Measurements from ENCODE around the gene TNFRSF25.
"Not testable (repeated sequence)": the region's sequence is repeated elsewhere in the genome, so short reads cannot be mapped to it uniquely, and the experiment has no call there.

The TNFRSF25 gene

GRCh38 chr1:6434186-6434585 lies 31.8 kb downstream of the TNFRSF25 start:
- Histone ChIP-seq H3K4me3 (ENCODE audit: low read length) (no peak overlapping the region), H3K4me1 (ENCODE audit: control insufficient read depth, insufficient read depth, low read length) (peaks cover 2% of the 10 kb centered on the region), H3K27me3 (replicated peaks; ENCODE audit: control insufficient read depth, insufficient read depth, low read length) (peaks cover 39% of the 10 kb centered on the region), H3K36me3 (ENCODE audit: control insufficient read depth, insufficient read depth, low read length, severe bottlenecking) (no peaks in the 10 kb centered on the region), H3K9me3 (ENCODE audit: control insufficient read depth, low read length) (no peaks in the 10 kb centered on the region), H3K9ac (ENCODE audit: low read length) (no peak overlapping the region)
- DNase-seq (ENCODE audit: low read depth) = no peak

GRCh38 chr1:6431645-6432579 lies 34.1 kb downstream of the TNFRSF25 start:
- H3K9me3 ChIP-seq (ENCODE audit: control insufficient read depth, low read length); DNase-seq (ENCODE audit: low read depth); H3K4me1 ChIP-seq (ENCODE audit: control insufficient read depth, insufficient read depth, low read length); H3K36me3 ChIP-seq (ENCODE audit: control insufficient read depth, insufficient read depth, low read length, severe bottlenecking); H3K4me3 ChIP-seq (ENCODE audit: low read length); H3K9ac ChIP-seq (ENCODE audit: low read length): not testable (repeated sequence)
- H3K27me3 ChIP-seq (replicated peaks; ENCODE audit: control insufficient read depth, insufficient read depth, low read length) = peaks cover 53% of the 10 kb centered on the region

GRCh38 chr1:6429660-6430411 lies 36.1 kb downstream of the TNFRSF25 start:
- H3K9ac ChIP-seq (ENCODE audit: low read length); H3K4me1 ChIP-seq (ENCODE audit: control insufficient read depth, insufficient read depth, low read length); H3K4me3 ChIP-seq (ENCODE audit: low read length); H3K36me3 ChIP-seq (ENCODE audit: control insufficient read depth, insufficient read depth, low read length, severe bottlenecking); H3K9me3 ChIP-seq (ENCODE audit: control insufficient read depth, low read length): not testable (repeated sequence)
- peak; percentile 20 for DNase-seq (ENCODE audit: low read depth)
- peaks cover 56% of the 10 kb centered on the region for H3K27me3 ChIP-seq (replicated peaks; ENCODE audit: control insufficient read depth, insufficient read depth, low read length)

GRCh38 chr1:6428453-6428852 lies 37.5 kb downstream of the TNFRSF25 start:
- DNase-seq (ENCODE audit: low read depth); H3K4me3 ChIP-seq (ENCODE audit: low read length); H3K4me1 ChIP-seq (ENCODE audit: control insufficient read depth, insufficient read depth, low read length); H3K36me3 ChIP-seq (ENCODE audit: control insufficient read depth, insufficient read depth, low read length, severe bottlenecking); H3K9me3 ChIP-seq (ENCODE audit: control insufficient read depth, low read length); H3K9ac ChIP-seq (ENCODE audit: low read length): not testable (repeated sequence)
- peaks cover 56% of the 10 kb centered on the region for H3K27me3 ChIP-seq (replicated peaks; ENCODE audit: control insufficient read depth, insufficient read depth, low read length)

- H3K4me1 ChIP-seq (ENCODE audit: control insufficient read depth, insufficient read depth, low read length) = peaks cover 8% of the 10 kb centered on the region
- H3K27me3 ChIP-seq (replicated peaks; ENCODE audit: control insufficient read depth, insufficient read depth, low read length) = peaks cover 62% of the 10 kb centered on the region
- no peaks in the 10 kb centered on the region for H3K9me3 ChIP-seq (ENCODE audit: control insufficient read depth, low read length)
- H3K9ac ChIP-seq (ENCODE audit: low read length) = no peak overlapping the region
- H3K4me3 ChIP-seq (ENCODE audit: low read length) = no peak overlapping the region
- no peak for DNase-seq (ENCODE audit: low read depth)
- H3K36me3 ChIP-seq (ENCODE audit: control insufficient read depth, insufficient read depth, low read length, severe bottlenecking) = no peaks in the 10 kb centered on the region
These were observed 38.3 kb downstream of the TNFRSF25 start for GRCh38 chr1:6427441-6428390.

- DNase-seq (ENCODE audit: low read depth) = no peak
- Histone ChIP-seq H3K27me3 (replicated peaks; ENCODE audit: control insufficient read depth, insufficient read depth, low read length) (peaks cover 62% of the 10 kb centered on the region), H3K9ac (ENCODE audit: low read length) (no peak overlapping the region)
These were observed 39.0 kb downstream of the TNFRSF25 start for GRCh38 chr1:6426972-6427350.

GRCh38 chr1:6426277-6426971 lies 39.5 kb downstream of the TNFRSF25 start:
- Histone ChIP-seq H3K9me3 (ENCODE audit: control insufficient read depth, low read length) (no peaks in the 10 kb centered on the region), H3K27me3 (replicated peaks; ENCODE audit: control insufficient read depth, insufficient read depth, low read length) (peaks cover 66% of the 10 kb centered on the region), H3K4me3 (ENCODE audit: low read length) (no peak overlapping the region), H3K36me3 (ENCODE audit: control insufficient read depth, insufficient read depth, low read length, severe bottlenecking) (no peaks in the 10 kb centered on the region), H3K9ac (ENCODE audit: low read length) (no peak overlapping the region), H3K4me1 (ENCODE audit: control insufficient read depth, insufficient read depth, low read length) (peaks cover 9% of the 10 kb centered on the region)
- DNase-seq (ENCODE audit: low read depth) = no peak

More at GRCh38 chr1:6426972-6427350, 39.0 kb downstream of the TNFRSF25 start:
- H3K4me1 ChIP-seq (ENCODE audit: control insufficient read depth, insufficient read depth, low read length) = peaks cover 9% of the 10 kb centered on the region
- no peaks in the 10 kb centered on the region for H3K9me3 ChIP-seq (ENCODE audit: control insufficient read depth, low read length)
- H3K36me3 ChIP-seq (ENCODE audit: control insufficient read depth, insufficient read depth, low read length, severe bottlenecking) = no peaks in the 10 kb centered on the region
- H3K4me3 ChIP-seq (ENCODE audit: low read length) = no peak overlapping the region

GRCh38 chr1:6425658-6426057 lies 40.3 kb downstream of the TNFRSF25 start:
- H3K27me3 ChIP-seq (replicated peaks; ENCODE audit: control insufficient read depth, insufficient read depth, low read length) = peaks cover 69% of the 10 kb centered on the region
- H3K9me3 ChIP-seq (ENCODE audit: control insufficient read depth, low read length) = no peaks in the 10 kb centered on the region
- no peaks in the 10 kb centered on the region for H3K36me3 ChIP-seq (ENCODE audit: control insufficient read depth, insufficient read depth, low read length, severe bottlenecking)
- H3K9ac ChIP-seq (ENCODE audit: low read length) = no peak overlapping the region
- peaks cover 9% of the 10 kb centered on the region for H3K4me1 ChIP-seq (ENCODE audit: control insufficient read depth, insufficient read depth, low read length)
- DNase-seq (ENCODE audit: low read depth) = no peak
- no peak overlapping the region for H3K4me3 ChIP-seq (ENCODE audit: low read length)

- Histone ChIP-seq H3K27me3 (replicated peaks; ENCODE audit: control insufficient read depth, insufficient read depth, low read length) (peaks cover 69% of the 10 kb centered on the region), H3K4me3 (ENCODE audit: low read length) (no peak within 1 kb of the TSS), H3K9ac (ENCODE audit: low read length) (no peak within 1 kb of the TSS), H3K4me1 (ENCODE audit: control insufficient read depth, insufficient read depth, low read length) (peaks cover 17% of the 10 kb centered on the region), H3K36me3 (ENCODE audit: control insufficient read depth, insufficient read depth, low read length, severe bottlenecking) (no peaks in the 10 kb centered on the region), H3K9me3 (ENCODE audit: control insufficient read depth, low read length) (no peaks in the 10 kb centered on the region)
- peak; percentile 22 for DNase-seq (ENCODE audit: low read depth)
These were observed 41.1 kb downstream of the TNFRSF25 start, which contains the start of gene ESPN for GRCh38 chr1:6424619-6425593. Gene ESPN, plus strand, starts transcription at chr1:6424776. Its CDS starts 180 bp downstream, at chr1:6424956.
